Muscle layer of colon (tissue), 2 donors: ENCODE results near the gene COL27A1.

Experiments used
- H3K27ac ChIP-seq: one replicate; pipeline ENCODE4 v1.7.0; 2013; ENCODE audit warnings: low read depth, mild to moderate bottlenecking, low read length, moderate library complexity
- H3K27me3 ChIP-seq, 2 donors: one replicate each; pipeline ENCODE4 v1.7.0; 2013; ENCODE audit warnings: low read length in 2 of 2, mild to moderate bottlenecking in 2 of 2; ENCODE audit not compliant: insufficient read depth in 2 of 2, control insufficient read depth in 1 of 2
- H3K36me3 ChIP-seq: one replicate; pipeline ENCODE4 v1.7.0; 2013; ENCODE audit warnings: mild to moderate bottlenecking, low read length; ENCODE audit not compliant: insufficient read depth
- H3K4me1 ChIP-seq: one replicate; pipeline ENCODE4 v1.7.0; 2013; ENCODE audit warnings: mild to moderate bottlenecking, low read length; ENCODE audit not compliant: insufficient read depth
- H3K4me3 ChIP-seq, 2 donors: one replicate each; pipeline ENCODE4 v1.7.0; 2013; ENCODE audit warnings: low read length in 2 of 2, low read depth in 1 of 2, mild to moderate bottlenecking in 1 of 2, moderate library complexity in 1 of 2
- H3K9ac ChIP-seq: one replicate; pipeline ENCODE4 v1.7.0; 2013; ENCODE audit warnings: low read length
- H3K9me3 ChIP-seq: one replicate; pipeline ENCODE4 v1.7.0; 2013; ENCODE audit warnings: mild to moderate bottlenecking, low read length
- donor health status: abdominal sarcoma.
- donor health status: Adenocarcinoma of cecum.

COL27A1 gene

DNA sequence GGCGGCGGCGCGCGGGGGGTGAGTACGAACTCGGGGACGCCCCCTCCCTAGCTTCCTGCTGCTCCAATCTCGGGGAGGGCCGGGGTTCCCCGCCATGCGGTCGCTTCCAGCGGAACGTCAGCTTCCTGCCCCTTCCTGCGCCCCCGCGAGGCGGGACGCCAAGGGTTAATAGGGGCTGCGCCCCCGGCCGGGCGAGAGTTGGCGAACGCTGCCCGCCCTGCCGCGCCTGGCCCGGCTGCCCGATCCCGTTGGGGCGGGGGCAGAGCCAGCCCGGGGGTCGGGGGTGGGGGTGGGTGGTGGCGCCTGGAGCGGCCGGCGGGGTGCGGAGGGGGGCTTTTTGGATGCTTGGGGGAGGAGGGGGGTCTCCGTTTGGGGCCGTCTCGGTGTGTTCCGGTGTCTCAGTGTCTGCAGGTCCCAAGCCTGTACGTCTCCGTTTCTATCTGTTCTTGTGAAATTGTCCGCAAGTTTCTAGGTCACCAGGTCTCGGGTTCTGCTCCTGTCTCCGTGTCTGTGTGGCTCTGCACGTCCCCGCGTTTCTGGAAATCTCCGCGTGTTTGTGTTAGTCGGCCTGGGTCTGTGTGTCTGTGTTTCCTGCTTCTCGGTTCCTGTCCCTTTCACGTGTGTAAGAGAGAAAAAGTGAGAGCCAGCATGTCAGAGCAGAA is 789 bp downstream of the COL27A1 start:
- peaks cover 47% of the 10 kb centered on the region for H3K4me1 ChIP-seq
- H3K27ac ChIP-seq: peak overlapping the region; percentile 28
- H3K9ac ChIP-seq: peak overlapping the region; percentile 33
- H3K4me3 ChIP-seq: peak overlapping the region; percentile 68 to 81
- no peaks in the 10 kb centered on the region for H3K9me3 ChIP-seq
- H3K27me3 ChIP-seq: peaks cover 10 to 16% of the 10 kb centered on the region in 2 donors
- H3K36me3 ChIP-seq: no peaks in the 10 kb centered on the region

DNA sequence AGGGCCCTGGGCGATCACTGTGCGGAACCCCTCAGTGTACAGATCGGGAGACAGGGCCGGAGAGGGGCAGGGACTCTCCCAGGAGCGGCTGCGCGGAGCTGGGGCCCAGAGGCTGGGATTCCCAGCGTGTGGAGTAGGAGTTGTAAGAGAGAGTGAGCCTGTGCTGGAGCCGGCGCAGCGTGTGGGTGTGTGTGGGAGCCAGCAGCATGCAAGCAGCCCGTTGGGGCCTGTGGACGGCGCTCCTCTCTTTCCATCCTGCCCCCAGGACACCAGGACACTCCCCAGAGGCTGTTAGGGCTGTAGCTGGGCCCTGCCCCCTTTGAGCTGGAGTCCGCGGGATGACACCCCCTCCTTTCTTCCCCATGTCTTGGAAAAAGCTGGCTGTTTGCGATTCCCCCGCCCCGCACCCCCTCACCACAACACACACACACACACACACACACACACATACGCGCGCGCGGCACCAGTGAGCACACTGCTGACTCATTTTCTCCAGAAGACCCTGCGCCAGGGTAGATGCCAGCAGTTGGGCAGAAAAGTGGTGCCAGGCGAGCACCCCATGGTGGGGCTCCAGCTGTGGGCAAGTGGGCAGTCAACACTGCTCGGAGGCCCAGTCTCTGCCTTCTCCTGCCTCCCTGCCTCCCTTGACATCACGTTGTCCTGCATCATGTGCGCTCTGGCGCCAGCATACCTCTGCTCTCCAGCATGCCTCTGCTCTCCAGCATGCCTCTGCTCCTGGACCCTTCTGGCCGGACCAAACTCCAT is 1.5 kb downstream of the COL27A1 start:
- Histone ChIP-seq H3K9me3 (no peaks in the 10 kb centered on the region), H3K4me3 (peak overlapping the region; percentile 28 to 68), H3K9ac (peak overlapping the region; percentile 33), H3K27me3 (peaks cover 10 to 16% of the 10 kb centered on the region in 2 donors), H3K36me3 (no peaks in the 10 kb centered on the region), H3K27ac (peak overlapping the region; percentile 48), H3K4me1 (peaks cover 47% of the 10 kb centered on the region)

DNA sequence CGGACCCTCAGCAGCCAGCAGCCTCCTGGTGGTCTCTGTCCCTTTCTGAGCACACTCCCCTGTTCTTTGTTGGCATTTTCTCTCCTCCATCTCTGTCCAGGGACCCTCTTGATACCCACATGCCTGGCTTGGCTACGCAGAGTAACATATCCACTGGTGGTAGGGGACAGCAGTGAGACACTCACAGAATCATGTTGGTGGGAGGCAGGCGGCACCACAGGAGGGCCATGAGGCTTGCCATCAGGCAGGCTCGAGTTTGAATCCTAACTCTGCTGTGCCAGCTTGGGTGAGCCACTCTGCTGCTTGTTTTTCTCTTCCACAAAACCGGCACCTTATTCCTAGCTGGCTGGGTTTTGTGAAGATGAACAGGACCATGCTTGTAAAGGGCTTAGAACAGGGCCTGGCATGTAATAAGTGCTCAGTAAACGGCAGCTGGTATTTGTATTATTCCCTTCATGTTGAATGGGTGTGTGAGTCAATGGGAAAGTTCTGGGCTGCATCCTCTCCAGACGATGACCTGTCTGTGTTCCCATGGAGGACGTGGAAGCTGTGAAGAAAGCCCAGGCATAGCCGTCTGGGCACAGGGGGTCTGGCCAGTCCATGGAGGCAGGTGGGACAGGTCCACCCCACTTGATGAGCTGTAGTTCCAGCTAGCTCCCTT is 2.3 kb downstream of the COL27A1 start:
- Histone ChIP-seq H3K4me1 (peaks cover 47% of the 10 kb centered on the region), H3K9me3 (no peaks in the 10 kb centered on the region), H3K36me3 (no peaks in the 10 kb centered on the region), H3K9ac (no peak overlapping the region), H3K4me3 (peak overlapping the region in 1 of 2 donors; percentile 68), H3K27me3 (peaks cover 6 to 16% of the 10 kb centered on the region in 2 donors), H3K27ac (peak overlapping the region; percentile 48)

DNA sequence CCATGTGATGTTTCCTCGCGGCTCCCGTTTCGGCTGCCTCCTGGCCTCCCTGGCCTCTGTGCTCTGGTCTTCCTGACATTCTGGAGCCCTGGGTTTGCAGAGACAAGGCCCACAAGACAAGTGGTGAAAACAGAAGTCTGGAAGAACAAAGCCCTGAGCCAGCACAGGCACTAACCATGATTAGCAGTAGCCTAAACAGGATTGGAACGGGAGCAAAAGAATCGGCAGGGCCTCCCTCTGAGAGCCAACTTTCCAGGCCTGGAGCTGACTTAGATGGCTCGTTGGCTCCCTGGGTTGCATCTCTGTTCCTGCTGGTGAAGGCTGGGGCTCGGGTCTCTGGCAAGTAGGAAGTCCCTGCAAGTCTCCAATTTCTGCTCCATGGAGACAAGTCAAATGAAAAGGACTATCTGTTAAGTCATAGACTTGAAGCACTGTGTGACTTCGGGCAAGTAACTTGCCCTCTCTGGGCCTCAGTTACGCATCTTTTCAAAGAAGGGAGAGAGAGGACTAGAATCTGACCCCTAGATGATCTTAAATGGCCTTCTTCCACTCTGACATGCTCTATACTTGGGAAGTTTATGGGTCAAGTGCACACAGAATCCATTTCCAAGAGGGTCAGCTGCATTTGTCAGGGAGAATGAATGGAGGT is 3.3 kb downstream of the COL27A1 start:
- H3K9me3 ChIP-seq: no peaks in the 10 kb centered on the region
- peak overlapping the region; percentile 34 for H3K27ac ChIP-seq
- no peak overlapping the region for H3K4me3 ChIP-seq
- peaks cover 45% of the 10 kb centered on the region for H3K4me1 ChIP-seq
- H3K9ac ChIP-seq: no peak overlapping the region
- H3K27me3 ChIP-seq: peaks cover 0 to 14% of the 10 kb centered on the region in 2 donors
- no peaks in the 10 kb centered on the region for H3K36me3 ChIP-seq

DNA sequence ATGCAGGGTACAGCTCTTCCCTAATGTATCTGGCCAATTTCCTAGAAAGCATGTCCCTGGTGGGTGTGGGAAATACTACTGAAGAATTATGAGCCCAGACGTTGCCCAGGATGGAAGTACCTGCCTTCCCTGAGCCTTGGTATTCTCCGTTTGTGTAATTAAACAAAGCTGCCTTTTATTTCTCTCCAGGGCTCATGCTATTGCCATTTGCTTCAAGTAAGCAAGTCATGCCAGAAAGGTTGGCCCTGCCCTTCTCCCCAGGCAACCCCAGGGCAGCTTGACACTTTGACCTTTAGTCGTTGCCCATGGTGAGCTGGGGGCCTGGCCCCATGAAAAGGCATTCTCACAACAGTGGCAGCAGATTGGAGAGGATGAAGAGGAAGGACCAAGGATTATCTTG is 4.4 kb downstream of the COL27A1 start:
- Histone ChIP-seq H3K27me3 (peaks cover 0 to 3% of the 10 kb centered on the region in 2 donors), H3K9ac (no peak overlapping the region), H3K4me1 (peaks cover 36% of the 10 kb centered on the region), H3K4me3 (no peak overlapping the region), H3K36me3 (no peaks in the 10 kb centered on the region), H3K9me3 (no peaks in the 10 kb centered on the region), H3K27ac (no peak overlapping the region)

DNA sequence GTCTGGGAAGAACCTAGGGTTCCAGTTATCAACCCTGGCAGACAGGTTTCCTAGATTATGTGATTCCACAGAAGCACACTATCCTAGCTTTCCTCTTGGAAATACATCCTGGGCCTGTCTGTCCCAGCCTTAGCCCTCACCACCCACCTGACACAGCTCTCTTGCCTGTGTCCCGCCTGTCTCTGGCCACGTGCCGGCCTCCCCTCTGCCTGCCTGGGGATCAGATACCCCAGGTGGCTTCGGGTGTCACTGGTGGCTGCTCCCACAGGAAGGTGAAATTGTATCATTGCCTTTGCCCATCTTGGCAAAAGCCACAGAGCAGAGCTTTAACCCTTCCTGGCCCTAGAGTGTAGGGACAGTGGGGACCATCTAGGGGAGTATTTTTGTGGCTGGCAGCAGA is 6.2 kb downstream of the COL27A1 start:
- Histone ChIP-seq H3K27me3 (no peaks in the 10 kb centered on the region), H3K4me3 (no peak overlapping the region), H3K4me1 (peaks cover 31% of the 10 kb centered on the region), H3K9me3 (no peaks in the 10 kb centered on the region), H3K9ac (no peak overlapping the region), H3K36me3 (no peaks in the 10 kb centered on the region), H3K27ac (no peak overlapping the region)

DNA sequence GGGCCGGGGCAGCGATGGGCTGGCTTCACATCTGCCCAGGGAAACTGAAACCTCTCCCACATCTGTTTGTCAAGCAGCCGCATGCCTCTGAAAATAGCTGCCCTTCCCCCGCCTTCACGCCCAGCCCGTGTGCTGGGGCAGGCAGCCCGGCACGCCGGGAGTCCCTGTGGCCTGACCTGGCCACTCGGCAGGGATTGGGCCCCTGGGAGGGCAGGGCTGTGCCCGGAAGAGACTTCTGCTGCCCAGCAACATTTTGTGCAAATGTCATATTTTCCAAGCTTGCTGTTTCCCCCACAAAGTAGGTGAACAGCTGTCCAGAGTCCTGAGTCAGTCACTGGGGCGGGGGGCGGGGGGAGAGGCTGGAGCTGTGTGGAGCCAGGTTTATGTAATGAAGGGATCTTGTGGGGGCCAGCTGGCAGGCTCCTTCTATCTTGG is 8.2 kb downstream of the COL27A1 start:
- peak overlapping the region in 1 of 2 donors; percentile 27 for H3K4me3 ChIP-seq
- H3K36me3 ChIP-seq: no peaks in the 10 kb centered on the region
- H3K27ac ChIP-seq: no peak overlapping the region
- no peaks in the 10 kb centered on the region for H3K27me3 ChIP-seq
- H3K9me3 ChIP-seq: no peaks in the 10 kb centered on the region
- peaks cover 13% of the 10 kb centered on the region for H3K4me1 ChIP-seq
- no peak overlapping the region for H3K9ac ChIP-seq

DNA sequence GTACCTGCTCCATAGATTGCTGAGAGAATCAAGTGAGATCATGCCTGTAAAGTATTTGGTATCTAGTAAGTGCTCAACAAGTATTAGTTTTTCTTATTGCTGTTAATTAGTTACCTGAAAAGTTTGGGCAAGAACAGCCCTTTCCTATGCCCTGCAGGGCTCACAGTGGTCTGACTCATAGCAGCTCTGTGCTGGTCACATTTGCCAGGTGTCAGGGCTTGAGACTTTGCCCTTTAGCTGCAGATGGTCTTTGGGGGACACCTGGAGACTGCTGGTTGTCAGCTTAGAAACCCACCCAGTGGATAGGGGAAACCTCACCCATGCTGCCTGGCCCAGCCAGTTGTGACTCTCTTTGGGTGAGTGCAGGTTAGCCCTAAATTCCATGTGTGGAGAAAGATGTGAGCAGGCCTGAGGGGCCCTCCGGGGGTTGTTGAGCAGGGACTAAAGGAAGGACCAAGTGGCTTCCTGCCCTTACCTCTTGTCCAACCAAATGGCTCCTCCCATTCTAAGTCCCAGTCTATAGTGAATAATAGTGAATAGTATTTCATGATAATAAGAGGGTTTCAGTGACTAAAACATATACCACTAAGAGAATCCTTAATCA is 9.0 kb downstream of the COL27A1 start:
- Histone ChIP-seq H3K9me3 (no peaks in the 10 kb centered on the region), H3K36me3 (no peaks in the 10 kb centered on the region), H3K27ac (no peak overlapping the region), H3K4me1 (peaks cover 5% of the 10 kb centered on the region), H3K27me3 (no peaks in the 10 kb centered on the region), H3K4me3 (no peak overlapping the region), H3K9ac (no peak overlapping the region)

DNA sequence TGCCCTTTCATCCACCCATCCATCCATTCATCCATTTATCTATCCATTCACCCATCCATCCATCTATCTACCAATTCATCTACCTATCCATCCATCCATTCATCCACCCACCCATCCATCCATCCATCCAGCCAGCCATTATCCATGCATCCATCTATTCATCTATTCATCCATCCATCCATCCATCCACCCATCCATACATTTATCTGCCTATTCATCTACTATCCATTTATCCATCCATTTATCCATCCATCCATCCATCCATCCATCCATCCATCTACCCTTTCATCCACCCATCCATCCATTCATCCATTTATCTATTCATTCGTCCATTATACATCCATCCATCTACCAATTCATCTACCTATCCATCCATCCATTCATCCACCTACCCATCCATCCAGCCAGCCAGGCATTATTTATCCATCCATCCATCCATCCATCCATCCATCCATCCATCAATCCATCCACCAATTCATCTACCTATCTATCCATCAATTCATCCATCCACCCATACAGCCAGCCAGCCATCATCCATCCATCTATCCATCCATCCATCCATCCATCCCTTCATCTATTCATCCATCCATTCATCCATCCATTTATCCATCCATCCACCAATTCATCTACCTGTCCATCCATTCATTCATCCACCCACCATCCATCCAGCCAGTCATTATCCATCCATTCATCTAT is 10.2 kb downstream of the COL27A1 start:
- no peak overlapping the region for H3K9ac ChIP-seq
- no peak overlapping the region for H3K27ac ChIP-seq
- no peak overlapping the region for H3K4me3 ChIP-seq
- no peaks in the 10 kb centered on the region for H3K27me3 ChIP-seq
- H3K4me1 ChIP-seq: no peaks in the 10 kb centered on the region
- H3K36me3 ChIP-seq: no peaks in the 10 kb centered on the region
- H3K9me3 ChIP-seq: no peaks in the 10 kb centered on the region

DNA sequence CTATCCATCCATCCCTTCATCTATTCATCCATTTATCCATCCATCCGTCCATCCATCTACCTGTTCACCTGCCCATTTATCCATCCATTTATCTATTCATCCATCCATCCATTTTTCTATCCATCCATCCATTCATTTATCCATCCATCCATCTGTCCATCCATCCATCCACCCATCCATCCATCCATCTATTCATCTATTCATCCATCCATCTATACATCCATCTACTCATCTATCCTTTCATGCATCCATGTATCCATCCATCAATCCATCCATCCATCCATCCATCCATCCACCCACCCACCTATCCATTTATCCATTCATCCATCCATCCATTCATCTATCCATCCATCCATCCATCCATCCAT is 10.8 kb downstream of the COL27A1 start:
- no peaks in the 10 kb centered on the region for H3K4me1 ChIP-seq
- H3K27ac ChIP-seq: no peak overlapping the region
- H3K27me3 ChIP-seq: no peaks in the 10 kb centered on the region
- H3K4me3 ChIP-seq: no peak overlapping the region
- H3K9me3 ChIP-seq: no peaks in the 10 kb centered on the region
- H3K36me3 ChIP-seq: no peaks in the 10 kb centered on the region
- H3K9ac ChIP-seq: no peak overlapping the region
